ELF-1 (cell line): ENCODE measurements around the gene EPB41L4B.

Source experiments
- DNase-seq: peaks from one replicate; pipeline ENCODE4 v3.0.0-alpha.2; 2016; ENCODE audit warnings: low read depth, low spot score

EPB41L4B gene

GRCh38 chr9:109320331-109320741, 523 bp downstream of the EPB41L4B start:
- no peak for DNase-seq

DNA sequence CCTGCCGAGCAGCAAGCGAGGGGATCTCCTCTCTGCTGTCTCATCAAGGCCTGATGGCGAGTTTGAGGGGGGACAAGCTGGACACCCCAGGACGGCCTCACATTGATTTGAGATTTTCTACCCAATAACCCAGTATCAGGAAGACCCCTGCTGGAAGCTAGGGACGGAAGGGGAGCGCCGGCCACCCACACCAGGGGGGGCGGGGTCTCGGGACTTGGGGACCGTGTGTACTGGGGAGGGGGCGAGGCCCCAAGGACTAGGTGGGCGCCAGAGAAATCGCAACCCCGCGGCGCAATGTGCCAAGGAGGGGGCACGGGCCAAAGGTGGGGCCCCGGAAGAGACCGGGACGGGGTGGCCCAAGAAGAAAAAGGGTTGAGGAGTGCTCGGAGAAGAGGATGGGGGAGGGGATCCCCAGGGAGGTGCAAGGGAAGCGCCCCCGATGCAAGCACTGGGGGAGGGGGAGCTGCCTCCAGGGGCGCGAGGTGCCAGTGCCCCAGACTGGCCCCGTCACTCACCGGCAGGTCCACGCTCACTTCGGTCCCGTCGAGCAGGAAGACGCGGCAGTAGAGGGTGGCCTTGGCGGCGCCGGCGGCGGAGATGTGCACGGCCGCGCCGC, 1.1 kb downstream of the EPB41L4B start:
- DNase-seq, result peak; percentile 14

DNA sequence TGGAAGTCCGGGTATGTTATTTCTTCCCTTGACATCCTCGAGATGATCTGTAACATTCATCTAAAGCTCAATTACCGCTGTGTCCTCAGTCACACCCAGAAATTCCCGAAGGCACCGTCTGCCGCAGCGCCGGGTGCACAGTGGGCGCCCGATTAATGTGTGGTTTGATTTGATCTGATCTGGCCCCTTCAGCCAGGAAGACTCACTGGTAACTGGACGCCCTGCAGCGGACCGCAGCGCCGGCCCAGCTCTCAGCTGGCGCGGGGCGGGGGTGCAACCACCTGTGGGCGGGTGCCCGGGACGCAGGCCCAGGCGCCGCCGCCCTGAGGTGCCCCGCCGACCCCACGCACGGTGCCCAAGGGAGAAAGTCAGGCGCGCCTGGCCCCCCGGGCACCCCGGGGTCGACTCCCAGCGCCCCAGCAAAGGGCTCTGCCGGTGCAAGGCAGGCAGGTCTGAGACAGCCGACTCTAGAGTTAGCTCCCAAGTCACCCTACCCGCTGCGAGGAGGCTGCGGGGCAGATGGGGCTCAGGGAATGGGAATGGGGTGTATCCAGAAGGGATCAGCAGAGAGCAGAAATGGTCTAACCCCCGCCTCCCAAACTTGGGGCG, 1.7 kb downstream of the EPB41L4B start:
- DNase-seq, result peak; percentile 41

DNA sequence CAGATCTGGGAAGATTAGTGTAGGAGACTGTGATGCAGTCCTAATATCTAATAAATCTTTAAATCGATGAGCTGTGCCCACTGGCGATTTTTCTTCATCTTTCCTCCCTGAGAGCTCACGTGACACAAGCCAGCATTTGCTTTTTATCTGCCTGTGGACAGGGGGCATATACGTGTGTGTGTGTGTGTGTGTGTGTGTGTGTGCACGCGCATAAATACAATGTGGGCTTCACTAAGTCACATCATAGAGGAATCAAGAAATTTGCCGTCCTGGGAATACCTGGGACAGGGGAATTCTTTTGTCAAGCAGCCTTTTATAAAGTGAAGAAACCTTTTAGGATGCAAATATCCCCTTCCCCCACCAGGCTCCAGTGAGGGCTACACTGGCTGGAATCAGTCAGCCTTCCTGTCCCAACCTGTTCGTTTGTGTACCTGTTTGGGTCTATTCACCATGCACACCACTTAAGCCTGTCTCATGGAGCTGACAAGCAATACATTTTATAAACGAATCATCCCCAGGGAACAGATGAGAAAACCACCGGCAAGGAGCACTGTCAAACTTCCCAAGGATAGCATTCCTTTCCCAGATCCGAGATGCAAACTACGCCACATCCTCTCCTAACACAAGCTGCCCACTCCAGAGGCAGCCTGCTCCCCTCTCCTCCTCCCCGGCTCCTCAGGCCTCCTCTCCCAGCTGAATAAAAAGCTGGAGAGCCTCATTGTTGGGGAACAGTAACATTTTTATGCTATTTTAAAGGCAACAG, 2.7 kb downstream of the EPB41L4B start:
- DNase-seq, result peak; percentile 67

DNA sequence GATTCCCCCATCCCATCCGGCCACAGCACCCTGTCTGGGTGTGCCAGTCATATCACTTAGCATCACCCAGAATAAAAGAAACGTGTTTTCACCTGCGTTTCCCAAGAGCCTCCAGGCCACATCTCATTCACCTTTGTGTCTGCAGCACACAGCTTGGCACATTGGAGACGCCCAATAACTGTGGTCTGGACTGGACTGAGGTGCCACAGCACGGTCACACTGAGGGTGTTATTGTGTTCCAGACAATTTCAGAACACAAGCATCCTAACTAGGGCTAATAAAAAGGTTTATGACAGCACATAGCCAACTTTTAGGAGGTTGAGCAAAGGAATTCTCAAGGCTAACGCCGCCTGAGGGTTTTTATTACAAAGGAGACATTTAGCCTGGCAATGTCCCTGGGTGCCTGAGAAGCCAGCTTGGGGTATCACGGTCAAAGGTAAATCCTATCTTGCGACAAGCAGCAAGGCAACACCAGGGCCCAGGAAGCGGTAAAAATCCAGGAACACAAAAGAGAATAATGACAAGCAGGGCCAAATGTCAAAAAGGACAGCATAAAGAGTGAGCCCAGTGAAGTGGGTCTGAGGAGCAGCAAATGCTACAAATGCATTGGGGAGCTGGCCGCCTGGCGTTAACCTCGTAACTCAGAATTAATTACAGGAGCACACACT, 3.4 kb downstream of the EPB41L4B start:
- peak; percentile 50 for DNase-seq

DNA sequence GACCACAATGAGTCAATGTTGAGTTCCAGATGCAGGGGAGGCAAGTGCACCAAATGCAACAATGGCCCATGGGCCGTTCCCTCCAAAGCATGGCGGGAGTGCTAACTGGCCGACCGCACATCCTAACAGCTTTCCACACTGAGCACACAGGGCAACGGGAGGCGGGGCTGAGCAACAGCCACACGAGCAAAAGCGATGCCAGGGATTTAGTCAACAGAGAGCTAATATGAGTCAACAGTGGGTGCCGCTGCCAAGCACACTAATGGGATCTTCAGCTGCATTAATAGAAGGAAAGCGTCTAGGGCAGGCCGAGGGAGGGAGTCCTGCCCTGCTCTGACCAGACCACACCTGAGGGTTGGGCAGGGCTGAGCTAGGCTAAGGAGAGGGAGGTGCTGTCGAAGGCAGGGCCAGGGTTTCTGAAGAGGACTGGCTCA, 4.6 kb downstream of the EPB41L4B start:
- DNase-seq, result no peak

- no peak for DNase-seq
Measured at GRCh38 chr9:109315480-109316206, 5.2 kb downstream of the EPB41L4B start.

- DNase-seq, result no peak
Measured at GRCh38 chr9:109314011-109314531, 6.8 kb downstream of the EPB41L4B start.

GRCh38 chr9:109313351-109313750, 7.5 kb downstream of the EPB41L4B start:
- DNase-seq, result no peak

GRCh38 chr9:109312783-109313182, 8.1 kb downstream of the EPB41L4B start:
- DNase-seq, result no peak

DNA sequence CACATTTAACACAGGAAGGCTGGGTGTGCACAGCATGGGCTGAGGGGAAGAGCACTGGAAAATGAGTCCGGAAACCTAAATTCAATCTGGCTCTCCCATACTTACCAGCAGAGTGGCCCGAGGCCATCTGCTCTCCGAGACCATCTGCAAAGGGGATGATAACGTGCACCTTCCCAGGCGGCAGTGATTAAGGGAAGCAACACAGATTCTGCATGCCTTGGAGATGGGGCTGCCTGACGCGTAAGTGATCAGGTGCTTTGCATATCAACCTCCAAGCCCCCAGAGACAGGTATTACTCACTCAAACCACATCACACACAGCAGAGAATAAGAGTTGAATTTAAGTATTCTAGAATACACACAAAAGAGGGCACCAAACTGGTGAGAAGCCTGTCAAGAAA, 9.1 kb downstream of the EPB41L4B start:
- DNase-seq, result no peak

DNA sequence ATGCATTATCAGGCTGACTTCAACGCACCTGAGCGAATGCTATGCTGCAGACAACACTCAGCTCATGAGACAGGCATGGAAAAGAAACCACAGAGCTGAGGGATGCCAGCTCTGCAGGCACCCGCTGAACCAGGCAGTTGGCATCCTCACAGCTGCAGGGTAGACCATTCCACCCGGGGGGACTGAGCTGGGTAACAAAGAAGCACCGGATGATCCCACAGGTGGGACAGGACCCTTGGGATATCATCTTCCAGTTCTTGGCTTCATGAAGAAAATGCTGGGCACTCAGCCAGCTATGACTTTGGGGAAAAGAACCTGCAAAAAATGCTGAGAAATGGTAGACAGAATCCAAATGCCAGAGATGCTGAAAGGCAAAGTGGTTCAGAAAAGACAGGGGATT, 9.6 kb downstream of the EPB41L4B start:
- no peak for DNase-seq

GRCh38 chr9:109310486-109310901, 10.4 kb downstream of the EPB41L4B start:
- no peak for DNase-seq

DNA sequence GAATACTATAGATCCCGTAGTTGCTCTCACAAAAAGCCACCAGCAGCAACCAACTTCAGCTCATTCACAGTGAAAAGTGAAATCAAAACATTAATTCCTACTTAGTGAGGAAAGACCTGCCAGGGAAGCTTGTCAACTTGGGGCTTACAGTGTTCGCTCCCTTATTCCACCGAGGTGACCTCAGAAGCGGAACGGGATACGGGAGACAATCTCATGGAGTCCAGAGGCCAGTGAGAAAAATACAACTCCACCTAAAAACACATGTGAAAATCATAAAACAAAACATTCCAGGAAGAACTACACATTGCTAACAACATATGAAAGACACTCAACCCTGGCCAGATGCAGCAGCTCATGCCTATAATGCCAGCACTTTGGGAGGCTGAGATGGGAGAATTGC, 11.6 kb downstream of the EPB41L4B start:
- no peak for DNase-seq

DNA sequence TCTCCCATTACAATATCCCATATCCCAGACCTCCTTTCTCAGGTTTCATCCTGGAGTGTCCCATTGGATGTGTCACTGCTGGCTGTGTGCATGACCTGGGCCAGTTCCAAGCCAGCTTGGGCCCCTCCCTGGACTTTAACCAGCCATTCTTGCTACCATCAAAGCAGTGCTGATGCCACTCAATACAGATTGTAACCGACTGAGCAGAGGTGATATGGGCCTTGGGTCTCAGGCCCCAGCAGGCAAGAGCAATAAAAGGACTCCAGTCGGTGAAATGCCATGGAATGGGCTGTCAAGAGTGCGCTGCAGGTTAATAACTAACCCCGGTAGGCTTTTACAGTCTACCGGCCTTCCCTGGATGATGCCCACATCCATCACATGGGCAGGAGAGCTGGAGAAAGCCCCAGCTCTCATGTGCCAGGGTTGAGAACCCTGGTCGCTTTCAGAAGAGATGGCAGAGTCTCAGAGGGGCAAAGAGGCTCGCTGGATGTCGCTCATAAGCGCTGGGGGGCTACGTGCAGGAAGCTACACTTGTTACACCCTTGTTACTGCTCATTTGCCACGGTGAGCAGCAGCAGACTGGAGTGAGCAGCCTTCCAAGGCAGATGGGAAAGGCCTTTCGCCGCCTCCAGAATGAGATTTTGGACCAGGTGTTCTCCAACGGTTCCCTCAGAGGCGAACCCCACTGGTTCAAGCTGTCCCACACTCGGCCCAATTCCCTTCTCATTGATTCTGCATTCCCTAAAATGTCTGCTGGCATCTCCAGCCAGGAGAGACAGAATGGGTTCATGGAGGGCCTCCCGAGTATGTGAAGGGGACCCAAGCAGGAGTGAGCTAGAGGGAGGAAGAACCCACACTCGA, 13.2 kb downstream of the EPB41L4B start:
- DNase-seq, result no peak

GRCh38 chr9:109305801-109306200, 15.1 kb downstream of the EPB41L4B start:
- DNase-seq, result no peak

- no peak for DNase-seq
Measured at GRCh38 chr9:109304347-109304746, 16.5 kb downstream of the EPB41L4B start.

GRCh38 chr9:109303900-109304299, 17.0 kb downstream of the EPB41L4B start:
- no peak for DNase-seq

DNA sequence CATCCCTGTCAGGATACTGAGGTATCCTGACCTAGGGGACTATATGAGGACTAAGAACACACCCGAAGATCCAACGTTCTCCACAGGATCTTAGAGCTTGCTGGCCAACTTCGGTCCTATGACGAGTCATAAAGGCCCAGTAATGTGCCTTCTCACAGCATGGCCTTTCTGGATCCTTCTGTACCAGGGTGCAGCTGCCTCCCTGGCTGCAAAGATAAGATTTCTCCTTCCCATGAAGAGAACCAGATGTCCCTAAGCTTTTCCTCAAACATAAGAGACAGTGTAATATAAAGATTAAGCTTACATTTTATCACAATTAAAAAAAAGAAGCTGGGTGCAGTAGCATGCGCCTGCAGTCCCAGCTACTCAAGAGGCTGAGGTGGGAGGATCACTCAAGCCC, 18.3 kb downstream of the EPB41L4B start:
- no peak for DNase-seq

DNA sequence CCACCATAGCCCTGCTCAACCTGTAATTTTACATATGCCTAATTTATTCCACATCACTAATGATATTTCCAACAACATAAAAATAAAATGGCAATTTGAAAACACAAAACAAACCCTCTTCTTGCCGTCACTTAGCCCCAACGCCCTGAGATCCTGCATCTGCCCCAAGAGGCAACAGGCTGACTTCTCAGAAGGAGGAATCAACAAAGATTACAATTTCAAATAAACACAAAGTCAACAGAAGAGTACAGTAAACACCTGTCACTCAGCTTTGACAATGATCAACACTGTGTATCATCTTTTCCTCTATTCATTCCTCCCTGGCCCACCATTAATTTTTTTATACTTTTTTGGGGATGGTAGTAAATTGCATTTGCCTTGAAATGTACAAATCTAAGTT, 19.8 kb downstream of the EPB41L4B start:
- DNase-seq, result no peak
